Activated gamma-delta T cell treated with anti-CD3 and anti-CD28 coated beads, Interleukin-2, amount 50 U/mL, for 16 hours (primary cell): ENCODE data around the gene RIPOR2.
A peak's percentile ranks its signal among the peaks of the same experiment; 100 is the strongest.

ENCODE experiments used
- DNase-seq: peaks from one replicate; pipeline ENCODE4 v3.0.0-alpha.2; 2020; ENCODE audit warnings: low read depth

Gene RIPOR2

GRCh38 chr6:24906314-24906713 lies 29.4 kb downstream of the RIPOR2 start:
- no peak for DNase-seq

- DNase-seq = no peak
Measured at GRCh38 chr6:24905483-24905882, 30.3 kb downstream of the RIPOR2 start.

DNA sequence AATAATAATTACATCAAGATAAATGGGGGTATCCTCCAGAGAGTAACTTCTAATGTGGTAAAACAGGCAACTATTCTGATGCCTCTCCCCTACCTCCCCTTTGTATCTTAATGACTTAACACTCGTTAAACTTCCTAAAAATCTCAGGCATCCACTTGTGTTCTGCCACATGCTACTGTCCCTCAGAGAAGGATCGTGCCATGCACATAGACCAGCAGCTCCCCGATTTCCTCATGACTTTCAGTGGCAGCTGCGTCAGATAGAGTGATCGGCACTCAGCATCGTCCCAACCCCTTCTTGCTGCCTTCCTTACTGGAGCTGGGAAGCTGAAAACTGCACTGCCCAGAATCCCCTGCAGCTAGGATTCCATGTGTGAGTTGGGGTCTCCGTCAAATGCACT lies 32.1 kb downstream of the RIPOR2 start:
- no peak for DNase-seq

DNA sequence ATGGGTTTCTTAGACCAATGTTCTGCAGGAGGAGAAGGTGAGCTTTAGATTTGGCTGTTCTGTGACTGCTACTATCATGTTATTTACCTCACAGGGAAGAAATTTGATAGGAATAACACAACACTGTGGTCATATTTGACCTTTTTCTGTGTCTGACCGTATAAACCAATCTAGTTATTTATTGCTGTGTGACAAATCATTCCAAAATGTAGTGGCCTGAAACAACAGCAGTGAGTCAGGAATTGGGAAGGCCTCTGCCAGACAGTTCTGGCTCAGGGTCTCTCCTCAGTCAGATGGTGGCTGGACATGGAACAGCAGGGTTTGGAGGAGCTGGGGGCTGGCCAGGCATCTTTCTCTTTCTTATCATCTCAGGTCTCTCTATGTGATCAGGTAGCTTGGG lies 33.0 kb downstream of the RIPOR2 start:
- DNase-seq = no peak

- no peak for DNase-seq
Measured at GRCh38 chr6:24901698-24902328, 33.9 kb downstream of the RIPOR2 start.

DNA sequence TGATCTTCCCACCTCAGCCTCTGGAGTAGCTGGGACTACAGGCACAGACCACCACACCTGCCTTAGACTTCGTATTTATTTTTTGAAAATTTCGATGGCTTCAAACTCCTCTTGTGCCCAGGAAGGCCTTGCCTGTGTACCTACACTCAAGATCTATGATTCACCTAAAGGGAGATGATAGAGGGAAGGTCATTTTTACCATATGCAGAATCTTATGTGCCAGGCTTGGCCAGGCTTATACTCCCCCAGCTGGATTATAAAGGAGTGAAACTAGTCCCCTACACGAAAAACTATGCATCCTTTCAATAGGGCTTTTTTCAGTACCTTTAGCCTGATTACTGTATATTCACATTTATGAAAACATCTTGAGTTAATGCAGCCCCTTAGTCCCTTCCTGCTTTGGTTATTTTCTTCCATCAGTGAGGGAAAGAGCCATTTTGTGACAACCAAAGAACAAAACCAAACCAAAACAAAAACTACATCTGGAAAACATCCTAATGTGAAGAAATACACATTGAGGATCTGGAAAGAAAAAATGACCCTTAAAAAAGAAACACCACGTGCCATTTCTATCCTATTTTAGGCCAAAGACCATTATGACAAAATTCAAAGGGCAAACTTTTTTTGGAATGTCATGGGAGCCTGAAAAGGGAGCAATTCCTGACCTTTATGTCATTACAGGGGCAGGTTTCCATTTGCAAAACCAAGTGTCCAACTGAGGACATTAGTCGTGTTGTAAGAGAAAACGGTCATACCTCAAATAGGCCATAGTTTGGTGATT lies 34.7 kb downstream of the RIPOR2 start:
- no peak for DNase-seq

- peak; percentile 17 for DNase-seq
Measured at GRCh38 chr6:24899997-24900325, 35.8 kb downstream of the RIPOR2 start.

- DNase-seq = no peak
Measured at GRCh38 chr6:24899136-24899996, 36.4 kb downstream of the RIPOR2 start.

GRCh38 chr6:24898676-24899075 lies 37.1 kb downstream of the RIPOR2 start:
- DNase-seq = no peak

DNA sequence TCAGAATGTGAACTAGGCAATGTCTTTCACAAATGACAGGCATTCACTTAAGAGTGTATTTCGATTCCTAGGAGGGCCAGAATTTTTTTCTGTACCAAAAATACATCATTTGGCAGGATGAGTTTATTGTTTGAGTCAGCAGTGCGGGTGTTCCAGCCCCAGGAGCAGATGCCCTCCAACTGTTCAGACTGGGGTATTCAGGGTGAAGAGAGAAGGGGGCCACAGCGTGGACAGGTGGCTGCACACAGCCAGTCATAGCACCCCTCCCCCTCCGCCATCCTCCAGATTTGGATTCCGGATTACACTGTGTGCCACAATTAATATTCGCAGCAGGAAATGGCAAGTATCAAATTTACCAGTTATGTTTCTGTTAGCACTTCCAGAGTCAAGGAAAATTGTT lies 38.6 kb downstream of the RIPOR2 start:
- no peak for DNase-seq

GRCh38 chr6:24893342-24893850 lies 42.4 kb downstream of the RIPOR2 start:
- no peak for DNase-seq

- DNase-seq = no peak
Measured at GRCh38 chr6:24891004-24891403, 44.8 kb downstream of the RIPOR2 start.

- no peak for DNase-seq
Measured at GRCh38 chr6:24890471-24890870, 45.3 kb downstream of the RIPOR2 start.

DNA sequence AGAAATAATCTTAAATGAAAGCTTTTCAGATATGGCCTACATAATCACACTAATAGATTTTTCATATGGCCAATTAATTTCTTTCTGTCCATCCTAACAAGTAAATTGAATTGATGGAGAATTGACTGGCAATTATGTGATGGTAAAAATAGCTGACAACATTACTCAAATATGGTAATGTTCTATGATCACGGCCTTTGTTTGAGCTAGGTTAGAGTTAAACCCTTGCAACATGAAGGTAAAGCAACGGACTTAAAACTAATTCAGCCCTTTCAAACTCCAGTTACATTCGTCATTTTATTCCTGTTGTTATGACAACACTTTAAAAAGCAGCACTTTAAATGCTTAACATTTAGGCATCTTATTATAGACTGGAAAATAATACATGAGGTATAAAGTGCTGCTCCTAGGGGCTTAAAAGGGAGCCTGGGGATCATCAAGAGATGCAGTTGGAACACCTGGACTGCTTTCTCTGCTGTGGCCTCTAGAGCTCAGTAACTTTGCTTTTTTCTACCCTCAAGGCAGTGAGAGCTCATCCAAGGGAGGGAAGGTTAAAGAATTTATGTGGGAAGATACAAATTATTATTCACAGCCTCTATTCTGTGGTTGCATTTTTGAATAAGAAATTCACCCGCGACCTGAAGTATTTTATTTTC lies 46.9 kb downstream of the RIPOR2 start:
- DNase-seq = no peak

DNA sequence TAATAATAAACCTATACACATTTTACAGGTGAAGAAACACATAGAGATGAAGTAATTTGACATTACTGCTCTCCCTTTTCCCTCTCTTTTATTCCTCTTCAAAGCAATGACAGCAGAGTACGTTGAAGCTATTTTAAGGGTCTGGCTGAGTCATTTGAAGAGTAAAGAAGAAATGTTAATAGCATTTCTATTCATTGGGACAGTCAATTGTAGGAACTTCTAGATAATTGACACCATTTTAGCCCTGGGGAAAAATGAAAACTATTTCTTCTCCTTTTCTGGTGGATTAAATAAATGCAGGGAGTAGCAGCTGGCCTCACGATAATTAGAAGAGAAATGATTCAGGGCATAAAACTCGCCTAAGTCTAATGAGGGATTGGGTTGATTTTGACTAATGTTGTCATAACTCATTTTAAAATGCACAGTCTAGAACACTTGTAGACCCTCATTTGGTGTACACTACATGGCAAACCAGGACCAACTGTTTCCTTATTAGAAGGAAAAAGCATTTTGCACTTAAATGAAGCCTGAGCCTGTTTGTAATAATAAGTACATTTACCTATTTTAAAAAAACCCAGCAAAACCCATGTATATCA lies 48.1 kb downstream of the RIPOR2 start:
- no peak for DNase-seq

DNA sequence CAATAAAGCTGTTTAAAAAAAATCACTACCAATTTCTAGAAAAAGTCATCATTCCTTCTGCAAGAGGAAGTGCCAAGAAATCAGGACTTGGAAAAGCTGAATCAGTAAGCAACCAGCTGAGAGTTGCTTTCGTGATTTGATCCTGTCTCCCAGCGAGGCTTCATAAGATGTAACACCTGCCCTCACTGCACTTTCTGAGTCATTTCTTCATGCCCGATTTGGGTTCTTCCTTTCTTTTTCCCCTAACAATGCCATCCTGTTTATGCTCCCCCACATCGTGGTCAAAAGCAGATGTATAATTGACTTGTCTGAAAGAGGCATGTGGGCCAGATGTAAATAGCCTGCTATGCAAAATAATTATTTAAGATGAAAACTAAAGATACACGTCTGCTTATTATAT lies 52.1 kb downstream of the RIPOR2 start:
- no peak for DNase-seq

- DNase-seq = no peak
Measured at GRCh38 chr6:24882835-24883555, 52.8 kb downstream of the RIPOR2 start.

- DNase-seq = no peak
Measured at GRCh38 chr6:24882295-24882694, 53.5 kb downstream of the RIPOR2 start.

DNA sequence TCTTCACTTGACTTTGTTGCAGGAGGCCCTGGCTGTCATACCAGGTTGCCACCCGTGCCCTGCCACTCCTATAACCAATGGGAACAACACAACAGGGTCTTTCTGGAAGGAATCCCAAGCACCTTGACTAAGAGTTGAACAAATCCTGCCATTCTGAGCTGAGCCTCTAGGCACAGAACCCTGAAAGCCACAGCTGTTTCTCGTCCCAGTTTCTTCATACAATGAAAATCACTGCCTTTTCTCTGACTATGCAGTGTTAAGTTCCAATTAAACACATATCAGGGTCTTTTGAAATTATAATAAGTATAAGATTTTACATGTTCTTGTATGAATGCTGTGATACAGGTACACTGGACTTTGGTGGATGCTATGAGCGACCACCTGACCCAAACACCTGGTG lies 54.4 kb downstream of the RIPOR2 start:
- DNase-seq = no peak

GRCh38 chr6:24880451-24880850 lies 55.3 kb downstream of the RIPOR2 start:
- DNase-seq = no peak

DNA sequence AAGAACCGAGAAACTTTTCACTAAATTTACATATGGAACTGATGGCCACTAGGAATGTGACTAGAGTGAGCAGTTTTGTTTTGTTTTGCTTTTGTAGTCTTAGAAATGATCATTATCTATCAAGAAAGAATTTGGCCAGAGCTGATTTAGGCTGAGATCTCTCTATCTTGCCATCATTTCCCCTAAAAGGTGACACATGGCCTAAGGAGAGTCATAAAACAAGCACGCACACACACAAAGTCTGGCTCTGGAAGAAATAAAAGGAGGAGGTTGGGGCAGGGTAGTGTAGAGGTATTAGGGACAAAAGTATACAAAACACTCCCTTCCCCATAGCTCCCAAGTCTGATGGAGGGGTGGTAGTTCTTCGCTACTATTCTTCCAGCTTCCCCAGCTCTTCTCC lies 56.4 kb downstream of the RIPOR2 start:
- no peak for DNase-seq
